K562 (cell line): ENCODE data around the gene ZNF747. TPM values are rescaled to one million over a fixed set of nuclear protein-coding genes. Genes with fewer than 3 reads are reported as not detected.
A peak's percentile ranks its signal among the peaks of the same experiment; 100 is the strongest.

ENCODE experiments used
- ARHGAP35 ChIP-seq: fragments of 450-650 bp; IDR thresholded peaks from 2 replicates; pipeline ENCODE4 v1.6.1; 2018; ENCODE audit not compliant: partially characterized antibody
- BRCA1 ChIP-seq, 2 experiments: fragments of 450-650 bp in 1 of 2; sonication (generic) in 1 of 2; formaldehyde crosslinking in 1 of 2; IDR thresholded peaks; 2 replicates each; pipeline versions ENCODE4 v1.5.0 to v1.6.1; 2017 to 2020; ENCODE audit warnings: mild to moderate bottlenecking in 1 of 2, missing genetic modification reagents in 1 of 2
- CCAR2 ChIP-seq: fragments of 200-400 bp; formaldehyde crosslinking; IDR thresholded peaks from 2 replicates; pipeline ENCODE4 v1.6.1; 2017; ENCODE audit warnings: mild to moderate bottlenecking, low read depth, low read length
- CLOCK ChIP-seq: fragments of 250-450 bp; sonication (Bioruptor Pico); IDR thresholded peaks from 2 replicates; pipeline ENCODE4 v1.4.0; 2020; ENCODE audit warnings: mild to moderate bottlenecking, moderate library complexity, borderline replicate concordance
- DEAF1 ChIP-seq: fragments of 450-650 bp; formaldehyde crosslinking; IDR thresholded peaks from 2 replicates; pipeline ENCODE4 v1.4.0; 2020; ENCODE audit warnings: mild to moderate bottlenecking, moderate library complexity
- E2F3 ChIP-seq: fragments of 250-450 bp; sonication (Bioruptor Pico); IDR thresholded peaks from 2 replicates; pipeline ENCODE4 v1.4.0; 2020; ENCODE audit warnings: mild to moderate bottlenecking
- EHMT2 ChIP-seq: fragments of 450-650 bp; IDR thresholded peaks from 2 replicates; pipeline ENCODE4 v1.6.1; 2018; ENCODE audit warnings: antibody characterized with exemption
- ERF ChIP-seq: fragments of 450-650 bp; formaldehyde crosslinking; IDR thresholded peaks from 2 replicates; pipeline ENCODE4 v1.4.0; 2020; ENCODE audit warnings: mild to moderate bottlenecking, mixed read lengths
- GATAD2A ChIP-seq: fragments of 450-650 bp; IDR thresholded peaks from 2 replicates; pipeline ENCODE4 v1.6.1; 2017
- HDGF ChIP-seq: fragments of 450-650 bp; IDR thresholded peaks from 2 replicates; pipeline ENCODE4 v1.6.1; 2016
- IFI16 ChIP-seq: fragments of 250-450 bp; sonication (Bioruptor Pico); IDR thresholded peaks from 2 replicates; pipeline ENCODE4 v2.1.2; 2022; ENCODE audit warnings: mild to moderate bottlenecking, inconsistent platforms
- MCM2 ChIP-seq: fragments of 450-650 bp; IDR thresholded peaks from 2 replicates; pipeline ENCODE4 v1.6.1; 2017; ENCODE audit warnings: low read depth, mild to moderate bottlenecking
- SAFB ChIP-seq: fragments of 200-400 bp; formaldehyde crosslinking; IDR thresholded peaks from 2 replicates; pipeline ENCODE4 v1.6.1; 2017; ENCODE audit warnings: low read depth, low read length, borderline replicate concordance
- SMC3 ChIP-seq: conservative IDR thresholded peaks from 2 replicates; pipeline ENCODE4 v1.6.1; 2011; ENCODE audit warnings: low read depth, low read length, improper control_type of control experiment; ENCODE audit not compliant: insufficient read depth
- SNIP1 ChIP-seq: fragments of 450-650 bp; IDR thresholded peaks from 2 replicates; pipeline ENCODE4 v1.7.1; 2017; ENCODE audit warnings: low read depth, mild to moderate bottlenecking
- ZBTB43 ChIP-seq: sonication (generic); formaldehyde crosslinking; IDR thresholded peaks from 2 replicates; pipeline ENCODE4 v1.8.0; 2023; ENCODE audit warnings: mild to moderate bottlenecking, missing genetic modification reagents
- ZNF253 ChIP-seq: fragments of 250-450 bp; sonication (Bioruptor Pico); conservative IDR thresholded peaks from 2 replicates; pipeline ENCODE4 v1.6.1; 2021; ENCODE audit warnings: mild to moderate bottlenecking
- ZNF398 ChIP-seq: fragments of 250-450 bp; sonication (Bioruptor Pico); IDR thresholded peaks from 2 replicates; pipeline ENCODE4 v1.8.0; 2021; ENCODE audit warnings: moderate library complexity, mild to moderate bottlenecking, inconsistent platforms
- ZNF41 ChIP-seq: fragments of 250-450 bp; sonication (Bioruptor Pico); conservative IDR thresholded peaks from 2 replicates; pipeline ENCODE4 v1.4.0; 2020; ENCODE audit warnings: mild to moderate bottlenecking
- ZNF507 ChIP-seq: conservative IDR thresholded peaks from 2 replicates; pipeline ENCODE4 v1.6.1; 2017; ENCODE audit warnings: missing genetic modification characterization, missing compliant biosample characterization
- ZNF696 ChIP-seq: fragments of 250-450 bp; sonication (Bioruptor Pico); conservative IDR thresholded peaks from 2 replicates; pipeline ENCODE4 v1.4.0; 2020; ENCODE audit warnings: mild to moderate bottlenecking, moderate library complexity
- ZSCAN32 ChIP-seq: fragments of 450-650 bp; formaldehyde crosslinking; IDR thresholded peaks from 2 replicates; pipeline ENCODE4 v1.4.0; 2020; ENCODE audit warnings: mild to moderate bottlenecking, moderate library complexity
- polyA plus RNA-seq, 8 experiments: library from polyadenylated mRNA; depleted of rRNA in 4 of 8; stranded (reverse) in 5 of 8; unstranded in 3 of 8; fragments of >200 nt; fragmentation: Nextera tagmentation in 2 of 8; fragmentation: Illumina TruSeq in 1 of 8; extraction: Ambion mirVana in 2 of 8; extraction: Trizol in 1 of 8; gene quantifications; 2 replicates each; pipeline versions ENCODE4 v1.2.1 to v1.2.3, GENCODE V29; 2011 to 2014; ENCODE audit warnings: inconsistent platforms in 1 of 8, missing spikeins in 1 of 8
- total RNA-seq, 7 experiments: library from RNA; depleted of rRNA in 6 of 7; stranded (reverse); fragments of >200 nt in 6 of 7; fragmentation: Illumina TruSeq in 2 of 7; extraction: Trizol in 2 of 7; gene quantifications; 2 replicates each; pipeline versions ENCODE4 v1.2.1 to v1.2.3, GENCODE V29; 2011 to 2021; ENCODE audit warnings: low replicate concordance in 1 of 7

The ZNF747 gene
- total and polyA plus RNA-seq, 9 of the 15 experiments (the other 6 are each of a cell fraction or from before 2014, with no cell fraction given) = 0.14 to 3.3 (median 1.5) TPM

GRCh38 chr16:30527635-30528178 lies 7.0 kb downstream of the ZNF747 start (continued):
- TF ChIP-seq ARHGAP35 (no peak), CLOCK (CRISPR knock-in tag) (0 out of 2 replicates have a peak, but pooled peaks have one; percentile 17), CCAR2 (no peak), ZNF398 (CRISPR knock-in tag) (no peak), ZNF253 (CRISPR knock-in tag) (no peak), ZSCAN32 (CRISPR knock-in tag) (0 out of 2 replicates have a peak, but pooled peaks have one; percentile 58), SNIP1 (no peak), BRCA1 (IDR thresholded peaks at IDR 0.05) (no peak), BRCA1 (CRISPR knock-in tag; IDR thresholded peaks at IDR 0.05) (no peak), ZBTB43 (no peak), MCM2 (no peak), SAFB (no peak), GATAD2A (no peak), HDGF (peak; percentile 59; the same call in 1 of the 2 replicates), E2F3 (0 out of 2 replicates have a peak, but pooled peaks have one; percentile 30), ERF (CRISPR knock-in tag) (0 out of 2 replicates have a peak, but pooled peaks have one; percentile 18), SMC3 (0 out of 2 replicates have a peak, but pooled peaks have one; percentile 1), DEAF1 (CRISPR knock-in tag) (0 out of 2 replicates have a peak, but pooled peaks have one; percentile 21), EHMT2 (no peak), ZNF41 (CRISPR knock-in tag) (peak; percentile 59; the same call in 1 of the 2 replicates), ZNF507 (tag) (no peak), IFI16 (CRISPR knock-in tag) (0 out of 2 replicates have a peak, but pooled peaks have one; percentile 43), ZNF696 (CRISPR knock-in tag) (0 out of 2 replicates have a peak, but pooled peaks have one; percentile 18)
